Breast epithelium (tissue), 4 donors: ENCODE measurements around the gene SYT11. TPM values are rescaled to one million over a fixed set of nuclear protein-coding genes. Genes with fewer than 3 reads are reported as not detected.

Experiments used
- DNase-seq, 2 donors: peaks; one replicate each; pipeline ENCODE4 v3.0.0-alpha.2; 2019; ENCODE audit warnings: low spot score in 2 of 2
- H3K27ac ChIP-seq, 2 donors: fragments of 200-600 bp; sonication (generic) in 1 of 2; one replicate each; pipeline ENCODE4 v1.5.1; 2016 to 2019; ENCODE audit warnings: mild to moderate bottlenecking in 1 of 2
- H3K27me3 ChIP-seq, 2 donors: fragments of 200-600 bp; sonication (generic) in 1 of 2; one replicate each; pipeline versions ENCODE4 v1.5.1 to v1.6.0; 2017 to 2019; ENCODE audit warnings: control low read depth in 1 of 2, mild to moderate bottlenecking in 1 of 2
- H3K36me3 ChIP-seq: fragments of 200-600 bp; one replicate; pipeline ENCODE4 v1.5.1; 2019
- H3K4me1 ChIP-seq, 2 donors: fragments of 200-600 bp; sonication (generic); one replicate each; pipeline ENCODE4 v1.5.1; 2016 to 2019; ENCODE audit warnings: control low read depth in 1 of 2
- H3K4me3 ChIP-seq, 3 donors: fragments of 200-600 bp; sonication (generic); 1 replicate in 2 of 3; 2 replicates in 1 of 3; pipeline ENCODE4 v1.5.1; 2016 to 2019; ENCODE audit warnings: mild to moderate bottlenecking in 3 of 3, moderate library complexity in 2 of 3
- H3K9me3 ChIP-seq, 2 donors: fragments of 200-600 bp; sonication (generic) in 1 of 2; one replicate each; pipeline ENCODE4 v1.5.1; 2016 to 2019; ENCODE audit warnings: control low read depth in 1 of 2
- CTCF ChIP-seq, 3 donors: fragments of 450-650 bp; IDR thresholded peaks; one replicate each; pipeline ENCODE4 v1.5.1; 2016 to 2017; ENCODE audit warnings: antibody characterized with exemption in 3 of 3, mild to moderate bottlenecking in 3 of 3, moderate library complexity in 3 of 3
- POLR2A ChIP-seq: fragments of 450-650 bp; IDR thresholded peaks from one replicate; pipeline ENCODE4 v1.6.1; 2016; ENCODE audit warnings: antibody characterized with exemption, mild to moderate bottlenecking, moderate library complexity
- POLR2AphosphoS5 ChIP-seq, 3 donors: sonication (generic); formaldehyde crosslinking; IDR thresholded peaks; one replicate each; pipeline ENCODE4 v1.6.1; 2017; ENCODE audit warnings: antibody characterized with exemption in 3 of 3
- intact Hi-C: fragments of 100-400 bp; cut with DNase I; formaldehyde crosslinking; loops from one replicate; pipeline ENCODE4 v1.15.1; 2023; ENCODE audit warnings: low total_unique reads
- total RNA-seq, 3 donors: library from RNA; depleted of rRNA; stranded (reverse); fragments of >200 nt; gene quantifications; one replicate each; pipeline ENCODE4 v1.1.0, GENCODE V29; 2016

The SYT11 gene
- total RNA-seq, 3 donors from 2014 or later = 4.5 to 8.2 (median 5.0) TPM

- H3K36me3 ChIP-seq = no peaks in the 10 kb centered on the region
- no peak for DNase-seq
- intact Hi-C loops = no loop called here
- no peak overlapping the region for H3K4me3 ChIP-seq
- no peaks in the 10 kb centered on the region for H3K9me3 ChIP-seq
- no peaks in the 10 kb centered on the region for H3K4me1 ChIP-seq
- TF ChIP-seq CTCF (IDR thresholded peaks at IDR 0.05) = no peak
- no peak for TF ChIP-seq POLR2AphosphoS5 (IDR thresholded peaks at IDR 0.05)
- TF ChIP-seq POLR2A = no peak
- H3K27me3 ChIP-seq = no peaks in the 10 kb centered on the region
- H3K27ac ChIP-seq = no peak overlapping the region
Observed at GRCh38 chr1:155877945-155878344, 18.6 kb downstream of the SYT11 start.

GRCh38 chr1:155880251-155880650, 20.9 kb downstream of the SYT11 start:
- Histone ChIP-seq H3K36me3 (no peaks in the 10 kb centered on the region), H3K27me3 (no peaks in the 10 kb centered on the region), H3K4me3 (no peak overlapping the region), H3K4me1 (peaks cover 0 to 6% of the 10 kb centered on the region in 2 donors), H3K9me3 (no peaks in the 10 kb centered on the region), H3K27ac (no peak overlapping the region)
- intact Hi-C loops = no loop called here
- TF ChIP-seq POLR2AphosphoS5 (IDR thresholded peaks at IDR 0.05) = no peak
- no peak for TF ChIP-seq CTCF (IDR thresholded peaks at IDR 0.05)
- TF ChIP-seq POLR2A = no peak
- no peak for DNase-seq

- H3K36me3 ChIP-seq = no peaks in the 10 kb centered on the region
- H3K9me3 ChIP-seq = no peaks in the 10 kb centered on the region
- H3K27ac ChIP-seq = no peak overlapping the region
- no peak overlapping the region for H3K4me3 ChIP-seq
- H3K4me1 ChIP-seq = peaks cover 0 to 6% of the 10 kb centered on the region in 2 donors
- DNase-seq = no peak
- intact Hi-C loops = no loop called here
- no peaks in the 10 kb centered on the region for H3K27me3 ChIP-seq
- TF ChIP-seq POLR2AphosphoS5 (IDR thresholded peaks at IDR 0.05) (no peak), POLR2A (no peak), CTCF (IDR thresholded peaks at IDR 0.05) (no peak)
Observed at GRCh38 chr1:155880950-155881349, 21.6 kb downstream of the SYT11 start.

- intact Hi-C loops = no loop called here
- no peak for TF ChIP-seq POLR2AphosphoS5 (IDR thresholded peaks at IDR 0.05)
- no peak for TF ChIP-seq POLR2A
- no peak for TF ChIP-seq CTCF (IDR thresholded peaks at IDR 0.05)
- no peaks in the 10 kb centered on the region for H3K27me3 ChIP-seq
- H3K4me1 ChIP-seq = peaks cover 0 to 6% of the 10 kb centered on the region in 2 donors
- no peaks in the 10 kb centered on the region for H3K9me3 ChIP-seq
- H3K27ac ChIP-seq = no peak overlapping the region
- H3K4me3 ChIP-seq = no peak overlapping the region
- DNase-seq = no peak
- no peaks in the 10 kb centered on the region for H3K36me3 ChIP-seq
Observed at GRCh38 chr1:155882235-155882634, 22.9 kb downstream of the SYT11 start.

- H3K4me1 ChIP-seq = peaks cover 0 to 6% of the 10 kb centered on the region in 2 donors
- no peak for TF ChIP-seq POLR2AphosphoS5 (IDR thresholded peaks at IDR 0.05)
- no peak for TF ChIP-seq POLR2A
- no peak for TF ChIP-seq CTCF (IDR thresholded peaks at IDR 0.05)
- no peak overlapping the region for H3K4me3 ChIP-seq
- H3K27ac ChIP-seq = no peak overlapping the region
- no peak for DNase-seq
- no peaks in the 10 kb centered on the region for H3K36me3 ChIP-seq
- no peaks in the 10 kb centered on the region for H3K9me3 ChIP-seq
- H3K27me3 ChIP-seq = no peaks in the 10 kb centered on the region
- intact Hi-C loops = no loop called here
Observed at GRCh38 chr1:155882766-155883165, 23.4 kb downstream of the SYT11 start.
